SH-SY5Y (cell line): ENCODE results near the gene RAB36.

Experiments used
- GATA2 ChIP-seq: IDR thresholded peaks from 2 replicates; pipeline ENCODE4 v1.6.1; 2011; ENCODE audit warnings: mild to moderate bottlenecking, low read depth, low read length
- GATA3 ChIP-seq: IDR thresholded peaks from 2 replicates; pipeline ENCODE4 v1.6.1; 2011; ENCODE audit warnings: low read depth, mild to moderate bottlenecking, low read length, moderate library complexity

The RAB36 gene

GRCh38 chr22:23152238-23153114 lies 7.2 kb downstream of the RAB36 start:
- TF ChIP-seq GATA2 (no peak), GATA3 (no peak)

GRCh38 chr22:23153994-23154393 lies 8.7 kb downstream of the RAB36 start:
- TF ChIP-seq GATA2 (no peak), GATA3 (no peak)

GRCh38 chr22:23154461-23154860 lies 9.2 kb downstream of the RAB36 start:
- TF ChIP-seq GATA3 = no peak
- no peak for TF ChIP-seq GATA2

GRCh38 chr22:23155143-23155542 lies 9.9 kb downstream of the RAB36 start:
- TF ChIP-seq GATA2 (no peak), GATA3 (no peak)

- TF ChIP-seq GATA2 = no peak
- no peak for TF ChIP-seq GATA3
Observed at GRCh38 chr22:23155831-23156230, 10.6 kb downstream of the RAB36 start.

- TF ChIP-seq GATA2 (no peak), GATA3 (no peak)
Observed at GRCh38 chr22:23156286-23156685, 11.0 kb downstream of the RAB36 start.

- no peak for TF ChIP-seq GATA3
- TF ChIP-seq GATA2 = no peak
Observed at GRCh38 chr22:23157560-23158515, 12.6 kb downstream of the RAB36 start.

GRCh38 chr22:23158516-23159290 lies 13.4 kb downstream of the RAB36 start:
- TF ChIP-seq GATA2 (no peak), GATA3 (no peak)

- no peak for TF ChIP-seq GATA2
- no peak for TF ChIP-seq GATA3
Observed at GRCh38 chr22:23159291-23159630, 14.0 kb downstream of the RAB36 start.

- TF ChIP-seq GATA3 (no peak), GATA2 (no peak)
Observed at GRCh38 chr22:23161029-23161428, 15.8 kb downstream of the RAB36 start.

GRCh38 chr22:23161574-23161973 lies 16.3 kb downstream of the RAB36 start:
- TF ChIP-seq GATA3 (no peak), GATA2 (no peak)

GRCh38 chr22:23163665-23164064 lies 18.4 kb downstream of the RAB36 start:
- TF ChIP-seq GATA3 (no peak), GATA2 (no peak)

- TF ChIP-seq GATA3 = no peak
- no peak for TF ChIP-seq GATA2
Observed at GRCh38 chr22:23164091-23164490, 18.8 kb downstream of the RAB36 start.
